ENCODE data around the gene DLX1. TPM values are rescaled to one million over a fixed set of nuclear protein-coding genes. Genes with fewer than 3 reads are reported as not detected.
"Not testable (repeated sequence)": the region's sequence is repeated elsewhere in the genome, so short reads cannot be mapped to it uniquely, and the experiment has no call there.

DLX1 gene
- total RNA-seq, 1 donor from 2014 or later: not detected

GRCh38 chr2:172063446-172063845 is 21.9 kb upstream of the DLX1 start:
- intact Hi-C loops (cut with micrococcal nuclease): no loop called here

GRCh38 chr2:172065111-172065510 is 20.2 kb upstream of the DLX1 start:
- intact Hi-C loops (cut with micrococcal nuclease): no loop called here

- intact Hi-C loops (cut with micrococcal nuclease): no loop called here
Observed at GRCh38 chr2:172066394-172066886, 18.9 kb upstream of the DLX1 start.

GRCh38 chr2:172067905-172068304 is 17.4 kb upstream of the DLX1 start:
- intact Hi-C loops (cut with micrococcal nuclease): not testable (repeated sequence)

- intact Hi-C loops (cut with micrococcal nuclease): loop anchor here (5.0 kb wide), 1 partner anchor 41 kb away; no protein-coding TSS in a partner anchor
Observed at GRCh38 chr2:172070936-172071335, 14.4 kb upstream of the DLX1 start.

GRCh38 chr2:172072303-172072702 is 13.0 kb upstream of the DLX1 start:
- intact Hi-C loops (cut with micrococcal nuclease): loop anchor here (5.0 kb wide), 1 partner anchor 40 kb away; no protein-coding TSS in a partner anchor

- intact Hi-C loops (cut with micrococcal nuclease): loop anchor here (5.0 kb wide), 1 partner anchor 40 kb away; no protein-coding TSS in a partner anchor
Observed at GRCh38 chr2:172072706-172073105, 12.6 kb upstream of the DLX1 start.

GRCh38 chr2:172073518-172073917 is 11.8 kb upstream of the DLX1 start:
- intact Hi-C loops (cut with micrococcal nuclease): loop anchor here (5.0 kb wide), 1 partner anchor 39 kb away; no protein-coding TSS in a partner anchor

- intact Hi-C loops (cut with micrococcal nuclease): loop anchor here (5.0 kb wide), 1 partner anchor 38 kb away; no protein-coding TSS in a partner anchor
Observed at GRCh38 chr2:172074254-172074653, 11.1 kb upstream of the DLX1 start.

GRCh38 chr2:172079416-172079815 is 5.9 kb upstream of the DLX1 start:
- intact Hi-C loops (cut with micrococcal nuclease): loop anchor here (5.0 kb wide), 1 partner anchor 137 kb away; no protein-coding TSS in a partner anchor

- intact Hi-C loops (cut with micrococcal nuclease): loop anchor here (5.0 kb wide), 1 partner anchor 138 kb away; no protein-coding TSS in a partner anchor
Observed at GRCh38 chr2:172079838-172080640, 5.3 kb upstream of the DLX1 start.

GRCh38 chr2:172080641-172081220 is 4.6 kb upstream of the DLX1 start:
- intact Hi-C loops (cut with micrococcal nuclease): no loop called here

- intact Hi-C loops (cut with micrococcal nuclease): no loop called here
Observed at GRCh38 chr2:172081221-172082022, 3.9 kb upstream of the DLX1 start.

- intact Hi-C loops (cut with micrococcal nuclease): no loop called here
Observed at GRCh38 chr2:172082105-172082943, 3.0 kb upstream of the DLX1 start.

- intact Hi-C loops (cut with micrococcal nuclease): no loop called here
Observed at GRCh38 chr2:172082944-172083627, 2.2 kb upstream of the DLX1 start.

- intact Hi-C loops (cut with micrococcal nuclease): no loop called here
Observed at GRCh38 chr2:172083628-172084394, 1.5 kb upstream of the DLX1 start.

- intact Hi-C loops (cut with micrococcal nuclease): no loop called here
Observed at GRCh38 chr2:172084395-172084644, 987 bp upstream of the DLX1 start.

GRCh38 chr2:172084645-172085459 is 455 bp upstream of the DLX1 start:
- intact Hi-C loops (cut with micrococcal nuclease): loop anchor here (5.0 kb wide), 4 partner anchors 193 to 378 kb away; partner anchors contain the start of genes ITGA6 and SLC25A12

Data from T-helper 1 cell treated with Interleukin-12 subunit alpha and Interleukin-12 subunit beta and Interleukin-4 antibody, amounts not matched to agents 30 ng/mL and 1 ng/mL, for 36 hours (primary cell).